ENCODE measurements around the gene BLMH. TPM values are rescaled to one million over a fixed set of nuclear protein-coding genes. Genes with fewer than 3 reads are reported as not detected.
"Not testable (repeated sequence)": the region's sequence is repeated elsewhere in the genome, so short reads cannot be mapped to it uniquely, and the experiment has no call there.

BLMH gene
- total RNA-seq, 1 donor from 2014 or later: 40.3 TPM

DNA sequence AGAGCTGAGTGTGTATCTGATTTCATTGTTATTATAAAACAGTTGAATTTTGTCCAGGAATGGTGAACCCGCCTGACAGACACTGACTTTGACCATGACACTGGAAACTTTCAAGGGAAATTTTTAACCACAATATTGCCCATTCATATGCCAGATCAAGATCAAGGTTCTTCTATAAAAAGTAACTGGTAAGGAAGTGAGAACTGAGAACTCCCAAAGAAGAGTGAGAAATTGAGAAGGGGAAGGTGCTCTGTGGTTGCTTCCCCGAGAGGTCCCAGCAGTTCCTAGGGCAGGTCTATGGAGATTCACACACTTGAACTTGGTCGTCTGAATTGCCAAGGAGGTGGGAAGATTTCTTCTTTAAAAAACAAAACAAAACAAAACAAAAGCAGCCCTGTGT is 83.5 kb downstream of the BLMH start:
- DNase-seq: no peak
- ATAC-seq (ENCODE audit: low read depth): no peak
- no peak overlapping the region for H3K4me3 Mint-ChIP-seq
- H3K9me3 Mint-ChIP-seq: no peaks in the 10 kb centered on the region
- ChIA-PET CTCF (no interaction called here), POLR2A (no interaction called here)
- intact Hi-C loops (cut with micrococcal nuclease): no loop called here
- H3K27me3 Mint-ChIP-seq: peaks cover 16% of the 10 kb centered on the region
- peaks cover 9% of the 10 kb centered on the region for H3K4me1 Mint-ChIP-seq
- H3K36me3 Mint-ChIP-seq (ENCODE audit: low read depth): no peaks in the 10 kb centered on the region
- TF ChIP-seq, protein P1, sequence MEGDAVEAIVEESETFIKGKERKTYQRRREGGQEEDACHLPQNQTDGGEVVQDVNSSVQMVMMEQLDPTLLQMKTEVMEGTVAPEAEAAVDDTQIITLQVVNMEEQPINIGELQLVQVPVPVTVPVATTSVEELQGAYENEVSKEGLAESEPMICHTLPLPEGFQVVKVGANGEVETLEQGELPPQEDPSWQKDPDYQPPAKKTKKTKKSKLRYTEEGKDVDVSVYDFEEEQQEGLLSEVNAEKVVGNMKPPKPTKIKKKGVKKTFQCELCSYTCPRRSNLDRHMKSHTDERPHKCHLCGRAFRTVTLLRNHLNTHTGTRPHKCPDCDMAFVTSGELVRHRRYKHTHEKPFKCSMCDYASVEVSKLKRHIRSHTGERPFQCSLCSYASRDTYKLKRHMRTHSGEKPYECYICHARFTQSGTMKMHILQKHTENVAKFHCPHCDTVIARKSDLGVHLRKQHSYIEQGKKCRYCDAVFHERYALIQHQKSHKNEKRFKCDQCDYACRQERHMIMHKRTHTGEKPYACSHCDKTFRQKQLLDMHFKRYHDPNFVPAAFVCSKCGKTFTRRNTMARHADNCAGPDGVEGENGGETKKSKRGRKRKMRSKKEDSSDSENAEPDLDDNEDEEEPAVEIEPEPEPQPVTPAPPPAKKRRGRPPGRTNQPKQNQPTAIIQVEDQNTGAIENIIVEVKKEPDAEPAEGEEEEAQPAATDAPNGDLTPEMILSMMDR (IDR thresholded peaks at IDR 0.05): no peak
- no peak overlapping the region for H3K27ac Mint-ChIP-seq

DNA sequence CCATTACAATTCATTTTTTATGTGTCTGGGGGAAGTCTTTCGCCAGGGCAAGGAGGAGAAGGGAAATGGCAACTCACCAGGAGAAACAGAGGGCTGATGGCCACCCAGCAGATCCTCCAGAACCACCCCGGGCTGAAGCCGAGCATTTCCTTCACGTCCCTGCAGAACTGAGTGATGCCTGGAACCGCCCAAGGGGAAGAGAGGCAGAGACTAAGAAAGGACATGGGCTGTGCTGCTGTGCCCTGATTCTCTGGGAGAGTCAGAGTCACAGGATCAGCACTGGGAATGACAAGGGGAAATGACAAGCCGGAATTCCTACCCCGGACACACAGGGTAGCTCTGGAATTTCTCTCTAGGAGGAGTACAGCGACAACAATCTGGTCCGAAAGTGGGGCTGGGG is 84.1 kb downstream of the BLMH start:
- Mint-ChIP-seq H3K4me3 (no peak overlapping the region), H3K27ac (no peak overlapping the region), H3K27me3 (peaks cover 21% of the 10 kb centered on the region), H3K36me3 (ENCODE audit: low read depth) (no peaks in the 10 kb centered on the region), H3K4me1 (peaks cover 5% of the 10 kb centered on the region), H3K9me3 (no peaks in the 10 kb centered on the region)
- DNase-seq (no peak), ATAC-seq (ENCODE audit: low read depth) (no peak)
- ChIA-PET CTCF (no interaction called here), POLR2A (no interaction called here)
- TF ChIP-seq, protein P1 (IDR thresholded peaks at IDR 0.05): no peak
- intact Hi-C loops (cut with micrococcal nuclease): no loop called here

DNA sequence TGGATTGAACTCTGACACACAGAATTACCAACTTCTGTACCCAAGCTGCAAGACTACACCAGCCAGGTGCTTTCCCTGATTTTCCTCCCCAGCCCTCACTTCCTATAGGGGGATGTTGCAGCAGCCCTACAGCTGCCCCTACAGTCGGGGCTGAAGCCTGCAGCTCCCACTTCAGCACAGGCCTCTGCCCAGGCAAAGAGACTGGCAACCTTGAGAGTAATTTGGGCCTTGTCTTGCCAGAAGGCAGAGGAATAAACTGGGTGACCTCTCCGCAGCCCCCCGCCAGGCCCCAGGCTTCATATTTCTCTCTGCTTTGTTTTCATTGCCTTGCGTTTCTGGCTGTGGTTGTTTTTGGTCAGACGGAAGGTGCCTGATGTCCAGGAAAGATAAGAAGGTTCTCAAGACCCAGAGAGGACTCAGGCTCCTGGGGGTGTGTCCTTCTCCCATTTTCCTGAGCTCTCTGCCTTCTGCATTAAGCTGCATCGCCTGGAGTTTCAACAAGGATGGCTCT is 88.2 kb downstream of the BLMH start:
- Mint-ChIP-seq H3K9me3 (no peaks in the 10 kb centered on the region), H3K27me3 (peaks cover 21% of the 10 kb centered on the region), H3K4me1 (peaks cover 3% of the 10 kb centered on the region), H3K36me3 (ENCODE audit: low read depth) (no peaks in the 10 kb centered on the region), H3K4me3 (no peak overlapping the region), H3K27ac (no peak overlapping the region)
- ChIA-PET CTCF (no interaction called here), POLR2A (no interaction called here)
- intact Hi-C loops (cut with micrococcal nuclease): no loop called here
- no peak for DNase-seq
- ATAC-seq (ENCODE audit: low read depth): no peak
- TF ChIP-seq, protein P1 (IDR thresholded peaks at IDR 0.05): no peak

DNA sequence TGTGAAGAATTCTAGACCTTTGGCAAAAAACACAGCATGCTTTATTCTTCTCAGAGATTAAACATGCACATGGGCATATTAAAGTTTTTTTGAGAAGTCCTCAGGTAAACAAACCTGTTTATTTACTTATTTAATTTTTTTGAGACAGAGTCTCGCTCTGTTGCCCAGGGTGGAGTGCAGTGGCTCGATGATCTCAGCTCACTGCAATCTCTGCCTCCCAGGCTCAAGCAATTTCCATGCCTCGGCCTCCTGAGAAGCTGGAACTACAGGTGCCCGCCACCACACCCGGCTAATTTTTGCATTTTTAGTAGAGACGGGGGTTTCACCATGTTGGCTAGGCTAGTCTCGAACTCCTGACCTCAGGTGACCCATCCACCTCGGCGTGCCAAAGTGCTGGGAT is 91.1 kb downstream of the BLMH start:
- H3K27ac Mint-ChIP-seq, CTCF ChIA-PET: not testable (repeated sequence)
- peaks cover 16% of the 10 kb centered on the region for H3K27me3 Mint-ChIP-seq

DNA sequence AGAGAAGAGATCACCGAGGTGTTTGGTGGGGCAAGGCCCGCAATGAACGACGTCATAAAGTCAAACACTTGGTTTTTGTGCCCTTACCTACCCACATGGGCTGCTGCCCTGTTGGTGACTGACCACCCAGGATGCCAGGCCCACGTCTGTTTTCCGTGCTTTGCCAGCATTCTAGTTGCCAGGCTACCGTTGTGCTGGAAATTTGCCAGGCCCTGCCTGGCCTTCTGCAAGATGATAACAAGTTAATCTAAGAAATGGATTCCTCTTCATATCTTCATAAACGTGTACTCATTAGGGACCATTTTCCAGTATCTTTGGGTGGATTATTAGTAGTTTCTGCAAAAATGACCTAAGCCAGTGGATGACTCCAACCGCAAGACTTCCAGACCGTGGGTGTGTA is 91.6 kb downstream of the BLMH start:
- POLR2A ChIA-PET: no interaction called here
- ATAC-seq (ENCODE audit: low read depth): no peak
- no peaks in the 10 kb centered on the region for H3K36me3 Mint-ChIP-seq (ENCODE audit: low read depth)

More for the DNA sequence above, 91.1 kb downstream of the BLMH start:
- intact Hi-C loops (cut with micrococcal nuclease); ATAC-seq (ENCODE audit: low read depth); POLR2A ChIA-PET; DNase-seq; H3K4me3 Mint-ChIP-seq; H3K9me3 Mint-ChIP-seq; H3K36me3 Mint-ChIP-seq (ENCODE audit: low read depth); H3K4me1 Mint-ChIP-seq: not testable (repeated sequence)

More for the DNA sequence above, 91.6 kb downstream of the BLMH start:
- peaks cover 14% of the 10 kb centered on the region for H3K27me3 Mint-ChIP-seq
- TF ChIP-seq, protein P1 (IDR thresholded peaks at IDR 0.05): no peak
- H3K9me3 Mint-ChIP-seq: no peaks in the 10 kb centered on the region
- no peak overlapping the region for H3K27ac Mint-ChIP-seq
- H3K4me3 Mint-ChIP-seq: no peak overlapping the region
- no peak for DNase-seq
- H3K4me1 Mint-ChIP-seq: no peaks in the 10 kb centered on the region
- intact Hi-C loops (cut with micrococcal nuclease): no loop called here
- CTCF ChIA-PET: no interaction called here

Data from activated B cell treated with CpG ODN at 0.5 μM for 24 hours (primary cell).